CD4-positive, alpha-beta T cell treated with Interleukin-4 for 1 hour (primary cell): ENCODE measurements around the gene CADPS.

Experiments used
- DNase-seq, 2 donors: peaks; one replicate each; pipeline ENCODE4 v3.0.0-alpha.2; 2020 to 2022

The CADPS gene

DNA sequence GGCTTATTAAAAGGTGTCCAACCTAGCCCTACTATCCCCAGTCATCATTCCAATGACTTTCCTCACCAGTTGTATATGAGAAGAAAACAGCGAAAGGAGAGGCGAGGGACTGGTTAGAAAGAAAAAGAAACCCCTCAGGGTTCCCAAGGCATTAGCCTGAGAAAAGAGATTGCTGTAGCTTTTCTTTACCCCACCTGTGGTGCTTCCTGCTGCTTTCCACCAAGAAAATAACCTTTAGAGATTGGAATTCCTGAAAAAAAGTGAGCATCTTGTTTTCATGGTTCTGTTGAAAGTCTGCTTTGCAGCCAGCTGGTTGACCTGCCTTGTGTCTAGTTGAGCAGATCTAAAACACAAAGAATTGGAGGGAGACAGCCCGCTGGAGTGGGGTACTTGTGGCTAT is 196.4 kb downstream of the CADPS start:
- no peak for DNase-seq

DNA sequence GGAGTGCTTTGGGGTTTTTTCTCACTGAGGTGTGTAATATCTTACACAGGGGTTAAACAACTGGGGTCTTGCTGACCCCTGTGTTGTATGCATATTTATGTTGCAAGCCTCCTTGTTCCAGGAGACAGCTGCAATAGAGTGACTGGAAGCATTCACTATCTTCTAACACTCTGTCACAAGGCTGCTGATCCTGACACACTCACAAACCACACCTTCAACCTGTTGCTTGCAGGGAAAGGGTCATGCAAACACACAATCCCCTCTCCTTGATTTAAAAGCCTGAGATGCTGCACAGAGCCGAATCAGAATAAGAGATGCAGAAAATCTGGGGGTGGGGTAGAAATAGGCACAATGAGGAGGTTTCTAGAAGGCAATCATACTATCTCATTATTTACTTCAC is 197.3 kb downstream of the CADPS start:
- no peak for DNase-seq

DNA sequence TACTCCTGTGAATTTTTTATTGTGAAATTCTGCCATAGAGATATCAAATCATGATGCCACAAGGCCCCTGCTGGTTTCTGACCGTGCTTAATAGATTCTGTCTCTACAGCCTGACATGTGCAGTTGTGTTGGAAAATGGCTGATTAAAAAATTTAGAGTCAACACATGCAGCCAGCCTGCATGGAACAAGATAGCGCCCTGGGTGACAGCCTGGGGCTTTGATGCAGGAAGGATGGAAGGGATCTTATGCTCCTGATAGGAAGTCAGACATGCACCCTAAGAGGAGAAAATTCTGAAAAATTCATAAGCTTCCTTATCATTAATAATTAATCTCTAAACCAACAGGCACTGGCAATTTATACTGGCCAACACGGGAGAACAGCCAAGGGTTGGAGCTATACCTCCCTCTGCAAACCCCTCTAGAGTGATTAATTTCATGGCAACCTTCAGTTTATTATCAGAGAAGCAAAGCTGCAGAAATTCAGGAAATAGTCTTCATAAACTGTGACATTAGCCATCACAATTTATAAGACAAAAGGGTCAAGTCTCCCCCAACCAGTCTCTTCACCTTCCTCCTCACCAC is 198.4 kb downstream of the CADPS start:
- no peak for DNase-seq

DNA sequence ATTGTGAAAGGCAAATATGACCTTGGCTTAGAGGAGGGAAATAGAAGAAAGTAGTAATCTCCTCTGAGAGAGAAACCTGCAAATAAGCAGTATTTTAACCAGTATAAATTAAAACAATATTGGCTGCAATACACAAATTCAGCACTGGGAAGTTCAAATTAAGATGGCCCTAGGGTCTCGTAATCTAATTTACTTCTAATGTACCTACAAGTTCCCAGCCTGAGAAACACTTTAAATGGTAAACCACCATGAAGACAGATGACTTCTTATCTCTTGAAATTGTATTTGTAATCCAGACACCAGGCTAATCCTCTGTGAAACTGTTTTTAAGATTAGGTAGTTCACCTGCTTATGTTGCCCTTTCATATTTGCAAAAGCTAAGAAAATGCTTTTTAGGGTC is 199.7 kb downstream of the CADPS start:
- DNase-seq: no peak

DNA sequence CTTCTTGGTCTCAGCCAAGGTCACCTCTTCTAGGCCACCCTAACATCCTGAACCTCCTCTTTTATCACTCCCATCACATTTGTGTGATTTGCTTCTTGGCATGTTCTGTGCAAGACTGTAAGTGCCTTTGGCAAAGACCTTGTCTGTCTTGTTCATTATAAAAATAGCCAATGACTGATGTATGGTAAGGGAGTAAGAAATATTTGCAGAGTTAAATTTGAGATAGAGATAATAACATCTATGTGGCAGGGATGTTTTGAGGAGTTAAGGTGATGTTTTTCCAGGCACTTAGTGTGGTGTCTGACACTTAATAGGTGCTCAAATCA is 202.3 kb downstream of the CADPS start:
- no peak for DNase-seq

DNA sequence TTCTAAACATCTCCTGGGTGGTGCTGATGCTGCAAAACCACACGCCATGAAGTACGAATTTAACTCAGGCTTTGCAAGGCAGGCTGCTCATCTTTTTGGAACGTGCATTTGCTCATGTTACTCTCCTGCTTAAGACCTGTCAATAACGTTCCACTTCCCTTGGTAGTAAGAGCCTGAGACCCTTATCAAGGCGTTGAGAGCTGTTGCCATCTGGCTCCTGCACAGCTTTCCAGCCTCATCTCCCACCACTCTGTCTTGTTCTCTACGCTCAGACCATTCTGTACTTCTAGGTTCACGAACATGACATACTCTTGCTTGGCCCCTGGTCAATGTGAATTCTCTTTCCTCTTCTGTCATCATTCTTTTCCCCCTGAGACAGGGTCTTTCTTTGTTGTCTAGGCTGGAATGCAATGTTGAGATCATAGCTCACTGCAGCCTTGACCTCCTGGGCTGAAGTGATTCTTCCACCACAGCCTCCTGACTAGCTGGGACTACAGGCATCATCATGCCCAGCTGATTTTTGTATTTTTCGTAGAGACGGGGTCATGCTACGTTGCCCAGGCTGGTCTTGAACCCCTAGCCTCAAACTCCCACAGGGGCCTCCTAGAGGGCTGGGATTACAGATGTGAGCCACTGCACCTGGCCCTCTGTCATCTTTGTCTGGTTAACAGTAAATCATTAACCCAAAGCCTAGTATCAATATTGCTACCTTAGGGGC is 202.8 kb downstream of the CADPS start:
- DNase-seq: no peak

DNA sequence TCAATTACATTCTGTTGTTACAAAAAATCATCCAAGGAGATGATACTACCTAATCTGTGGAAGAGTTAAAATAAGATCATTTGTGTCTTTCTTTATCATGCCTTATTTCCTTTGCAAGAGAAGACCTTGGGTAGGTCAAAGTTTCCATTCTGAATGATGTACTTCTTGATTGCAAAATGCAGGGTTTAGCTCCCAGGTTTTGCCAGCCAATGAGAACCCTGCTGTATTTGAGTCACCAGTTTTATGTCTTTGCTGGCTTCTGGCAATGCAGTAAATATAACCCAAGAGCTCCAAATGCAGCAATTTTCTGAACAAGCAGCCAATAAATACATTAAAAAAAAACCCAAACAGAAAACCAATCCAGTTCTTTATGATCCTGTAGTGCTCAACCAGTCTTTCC is 204.9 kb downstream of the CADPS start:
- DNase-seq: no peak

DNA sequence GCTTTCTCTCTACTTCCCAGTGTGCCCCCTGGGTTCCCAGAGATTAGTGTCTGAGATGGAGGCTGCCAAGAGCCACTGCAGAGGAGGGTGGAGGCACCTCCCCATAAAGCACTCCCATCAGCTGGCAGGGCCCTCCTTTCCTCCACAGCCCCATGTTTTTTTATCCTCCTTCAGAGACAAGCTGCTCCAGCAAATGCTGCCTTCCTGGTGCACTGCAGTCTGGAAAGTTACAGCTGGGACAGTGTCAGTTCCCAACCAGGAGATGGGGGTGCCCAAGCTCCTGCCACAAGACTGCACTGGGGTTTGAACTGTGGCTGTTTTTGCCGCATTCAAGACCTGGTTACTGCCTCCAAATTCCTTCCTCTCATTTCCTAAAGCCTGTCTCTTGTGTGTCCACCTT is 206.1 kb downstream of the CADPS start:
- DNase-seq: no peak

DNA sequence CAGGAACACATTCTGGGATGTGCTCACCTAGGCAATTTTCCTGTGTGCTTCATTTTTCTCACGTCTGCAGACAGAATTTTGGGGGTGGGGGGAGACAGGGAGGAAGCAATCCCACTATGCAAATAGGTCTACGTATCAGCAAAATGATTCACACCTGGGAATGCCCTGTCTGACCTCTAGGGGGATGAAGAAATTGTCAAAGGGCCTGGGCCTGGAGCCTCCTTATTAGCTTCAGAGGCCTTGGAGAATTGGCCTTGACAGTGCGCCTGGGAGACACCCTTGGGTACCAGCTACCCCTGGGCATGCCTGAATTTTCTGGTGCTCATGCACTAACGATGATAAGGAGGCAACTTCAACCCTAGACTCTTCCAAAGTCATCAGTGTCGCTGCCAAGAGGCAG is 207.5 kb downstream of the CADPS start:
- DNase-seq: no peak

DNA sequence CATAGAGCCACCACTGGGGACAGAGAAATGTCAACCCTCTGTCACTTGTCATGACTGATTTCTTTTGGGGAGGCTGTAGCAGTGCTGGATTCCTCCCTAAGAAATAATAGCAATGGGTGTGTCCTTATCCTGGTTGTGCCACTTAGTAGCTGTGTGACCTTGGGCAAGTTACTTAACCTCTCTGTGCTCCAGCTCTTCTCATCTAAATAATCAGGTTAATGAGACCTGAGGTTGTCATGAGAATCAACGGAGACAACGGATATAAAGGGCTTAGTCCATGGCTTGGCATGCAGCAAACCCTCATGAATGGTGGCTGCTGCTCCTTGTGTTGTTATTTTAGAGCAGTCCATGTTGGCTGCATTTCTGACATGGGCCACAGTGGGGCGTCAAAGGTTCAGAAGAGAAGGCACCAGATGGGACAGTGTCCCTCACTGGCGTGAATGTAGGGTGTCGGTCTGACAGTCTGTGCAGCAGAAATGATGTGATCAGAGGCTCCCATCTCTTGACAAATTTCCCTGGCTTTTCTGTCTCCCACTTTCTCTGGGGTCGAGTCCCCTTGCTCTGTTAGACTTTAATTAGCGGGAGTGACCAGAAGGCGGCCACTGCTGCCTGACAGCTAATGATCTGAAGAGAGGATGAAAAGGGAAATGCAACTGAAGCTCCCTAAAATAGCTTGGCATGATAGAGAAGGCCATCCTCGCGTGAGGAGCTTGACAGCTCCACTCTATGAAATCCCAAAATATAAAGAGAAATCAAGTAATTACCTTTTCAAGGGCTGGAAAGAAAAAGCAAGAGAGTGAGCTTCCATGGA is 209.4 kb downstream of the CADPS start:
- peak in 1 of 2 donors; percentile 2 for DNase-seq

DNA sequence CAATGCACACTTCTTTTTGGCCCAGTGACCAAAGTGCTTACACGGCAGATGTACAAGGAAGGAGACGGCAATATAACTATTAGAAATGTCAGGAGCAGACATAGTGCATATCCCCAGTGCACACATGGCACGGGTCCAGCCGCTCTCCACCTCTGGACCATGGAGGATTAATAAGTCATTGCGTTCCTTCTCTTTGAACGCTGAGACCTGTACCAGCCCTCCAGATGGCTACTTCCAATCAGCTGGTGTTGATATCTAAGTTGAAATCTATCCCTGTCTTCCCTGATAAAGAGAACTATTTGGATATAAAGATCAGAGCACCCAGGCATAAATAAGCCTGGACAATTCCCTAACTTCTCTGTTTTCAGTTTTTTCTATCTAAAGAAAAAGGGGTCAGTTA is 212.5 kb downstream of the CADPS start:
- DNase-seq: no peak

DNA sequence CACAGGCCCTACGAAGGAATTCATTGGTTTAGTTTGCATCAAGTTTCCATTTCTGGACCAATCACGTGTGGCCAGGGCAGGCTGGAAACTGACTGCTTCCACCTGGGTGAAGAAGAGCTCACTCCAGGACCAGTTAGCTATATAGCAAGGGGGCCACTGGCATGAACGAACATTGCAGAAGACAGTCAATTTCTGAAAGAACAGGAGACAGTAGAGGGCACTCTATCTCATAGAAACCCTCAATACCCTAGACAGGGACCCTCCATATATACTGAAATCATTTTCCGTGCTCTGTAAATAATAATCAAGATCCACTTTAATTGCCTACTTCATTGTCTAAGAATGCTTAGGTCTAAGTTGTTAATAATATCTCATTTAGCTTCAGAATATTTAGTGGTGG is 215.6 kb downstream of the CADPS start:
- no peak for DNase-seq

DNA sequence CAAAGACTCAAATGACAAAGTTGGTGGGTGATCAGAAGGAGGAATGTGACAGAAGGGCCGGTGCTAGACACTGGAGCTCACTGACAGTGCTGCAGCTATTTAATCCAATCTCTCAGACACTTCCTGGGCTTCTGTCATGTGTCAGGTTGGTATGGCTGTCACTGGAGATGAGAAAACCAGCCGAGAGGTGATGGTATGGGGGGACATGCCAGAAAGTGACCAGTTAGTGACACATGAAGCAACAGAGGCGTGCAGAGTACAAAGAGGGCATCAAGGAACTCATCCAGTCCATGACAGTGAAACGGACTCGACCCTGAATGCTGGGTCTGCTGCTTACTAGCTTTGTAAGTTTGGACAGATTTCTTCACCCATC is 219.5 kb downstream of the CADPS start:
- DNase-seq: no peak

DNA sequence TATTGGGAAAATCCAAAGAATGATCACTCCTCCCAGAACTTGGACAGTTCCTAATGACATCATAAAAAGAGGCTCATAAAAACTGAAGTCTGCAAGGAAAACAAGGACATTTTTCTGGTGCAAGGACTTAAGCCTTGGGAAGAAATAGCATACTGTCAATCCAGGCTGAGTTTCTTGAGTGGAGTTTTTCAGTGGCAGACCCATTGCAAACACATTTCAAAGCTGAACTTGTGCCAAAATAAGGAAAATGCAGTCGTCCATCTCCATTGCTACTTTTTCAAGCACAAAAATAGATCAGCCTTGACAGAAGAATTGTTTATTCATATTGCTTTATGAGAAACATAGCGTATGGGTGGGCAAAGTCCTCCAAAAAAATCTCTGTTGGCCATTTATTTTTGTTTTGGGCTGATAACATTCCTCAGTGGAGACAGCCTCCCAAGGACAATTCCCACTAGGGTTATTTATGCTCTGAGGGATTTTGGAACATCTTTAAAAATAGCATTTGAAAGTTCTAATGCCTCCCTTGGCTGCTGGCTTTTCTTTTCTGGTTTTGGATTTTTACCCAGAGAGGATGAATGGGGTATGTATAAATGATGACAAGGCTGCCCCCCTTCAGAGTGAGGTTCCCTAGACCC is 220.0 kb downstream of the CADPS start:
- no peak for DNase-seq

DNA sequence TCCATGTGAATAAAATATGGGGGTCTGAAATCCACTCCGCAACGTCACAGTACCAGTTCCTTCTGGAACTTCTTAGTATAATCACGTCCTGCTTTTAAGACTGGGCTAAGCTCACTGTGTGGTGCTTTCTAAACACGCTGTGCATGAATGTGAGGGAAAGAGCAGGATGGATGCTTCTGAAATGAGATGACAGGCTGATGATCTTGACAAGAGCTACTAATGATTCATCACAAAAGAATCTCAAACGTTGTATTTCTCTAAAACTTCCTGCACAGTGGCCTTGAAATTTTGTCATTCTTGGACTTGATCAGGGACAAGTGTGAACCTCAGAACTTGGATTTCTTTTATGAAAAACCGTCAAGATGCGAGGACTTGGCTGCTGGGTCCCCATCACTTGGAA is 221.4 kb downstream of the CADPS start:
- no peak for DNase-seq

DNA sequence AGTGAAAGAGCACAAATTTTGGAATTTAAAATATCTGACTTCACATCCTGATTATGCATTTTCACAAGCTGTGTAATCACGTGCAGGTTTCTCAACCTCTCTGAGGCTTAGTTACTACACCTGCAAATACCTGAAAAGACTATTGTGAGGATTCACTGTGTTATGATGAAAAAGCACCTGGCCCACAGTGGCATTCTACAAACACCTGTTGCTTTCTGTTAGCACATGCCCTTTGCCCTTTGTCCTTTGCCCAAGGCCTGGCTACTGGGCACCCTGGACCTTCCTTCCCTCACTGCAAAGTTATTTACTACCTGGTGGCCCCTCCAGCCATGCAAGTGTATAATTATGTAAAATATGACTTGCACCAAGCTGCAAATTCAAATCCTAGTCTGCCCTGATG is 227.5 kb downstream of the CADPS start:
- DNase-seq: no peak

DNA sequence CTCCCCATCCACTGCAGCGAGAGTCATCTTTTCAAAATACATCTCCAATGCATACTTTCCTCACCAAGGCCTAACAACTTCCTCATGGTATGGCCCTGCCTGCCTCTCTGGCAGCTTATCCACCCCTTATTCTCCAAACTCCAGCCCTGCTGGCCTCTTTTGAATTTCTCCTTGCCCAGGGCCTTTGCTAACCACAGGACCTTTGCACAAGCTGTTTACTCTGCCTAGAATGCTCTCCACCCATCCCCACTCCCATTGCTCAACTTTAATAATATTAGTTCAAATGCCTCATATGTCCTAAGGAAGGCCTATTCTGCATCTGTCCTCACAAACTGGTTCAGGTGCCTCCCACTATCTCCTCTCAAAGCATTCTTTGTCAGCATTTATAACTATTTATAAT is 230.7 kb downstream of the CADPS start:
- DNase-seq: no peak

DNA sequence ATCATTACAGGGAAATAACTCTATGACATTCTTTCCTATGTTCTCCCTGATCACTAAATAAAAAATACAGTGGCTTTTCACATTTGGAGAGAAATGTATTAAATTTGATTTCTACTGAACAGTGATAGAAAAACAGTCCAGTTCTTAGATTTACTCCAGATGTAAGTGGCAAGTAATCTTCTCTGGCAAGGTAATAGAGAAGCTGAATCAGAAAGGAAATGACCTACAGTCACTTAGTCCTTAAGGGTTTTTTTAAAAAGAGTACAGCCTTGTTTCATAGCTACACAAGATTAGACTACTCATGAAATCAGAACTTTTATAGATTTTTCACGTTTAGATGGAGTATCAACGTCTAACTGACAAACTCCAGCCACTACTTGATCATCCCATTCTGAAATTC is 236.9 kb downstream of the CADPS start:
- no peak for DNase-seq

DNA sequence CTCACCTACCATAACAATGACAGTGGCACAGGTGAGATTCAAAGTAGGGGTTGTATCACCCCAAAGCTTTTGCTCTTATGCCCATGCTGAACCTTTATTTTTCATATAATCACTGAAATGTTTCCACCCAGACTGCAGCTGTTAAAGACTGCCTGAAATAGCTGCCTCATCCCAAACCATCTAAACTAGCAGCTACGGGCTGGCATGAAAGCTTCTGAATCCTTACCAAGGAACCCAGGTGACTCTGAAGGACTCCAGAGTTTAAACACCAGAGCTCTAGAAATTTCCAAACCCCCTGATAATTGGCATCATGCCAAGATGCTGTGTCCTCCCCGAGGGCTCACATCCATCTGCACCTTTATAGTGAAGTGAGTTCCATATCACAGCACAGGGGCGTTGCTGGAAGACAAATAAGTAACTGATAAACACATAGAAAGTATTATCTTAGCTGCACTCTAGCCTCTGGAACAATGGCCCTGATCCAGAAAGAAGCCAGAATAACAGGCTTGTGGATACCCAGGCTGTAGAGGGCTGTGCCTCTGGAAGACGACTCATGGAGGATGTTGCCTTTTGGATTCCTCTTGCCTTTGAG is 238.9 kb downstream of the CADPS start:
- no peak for DNase-seq

DNA sequence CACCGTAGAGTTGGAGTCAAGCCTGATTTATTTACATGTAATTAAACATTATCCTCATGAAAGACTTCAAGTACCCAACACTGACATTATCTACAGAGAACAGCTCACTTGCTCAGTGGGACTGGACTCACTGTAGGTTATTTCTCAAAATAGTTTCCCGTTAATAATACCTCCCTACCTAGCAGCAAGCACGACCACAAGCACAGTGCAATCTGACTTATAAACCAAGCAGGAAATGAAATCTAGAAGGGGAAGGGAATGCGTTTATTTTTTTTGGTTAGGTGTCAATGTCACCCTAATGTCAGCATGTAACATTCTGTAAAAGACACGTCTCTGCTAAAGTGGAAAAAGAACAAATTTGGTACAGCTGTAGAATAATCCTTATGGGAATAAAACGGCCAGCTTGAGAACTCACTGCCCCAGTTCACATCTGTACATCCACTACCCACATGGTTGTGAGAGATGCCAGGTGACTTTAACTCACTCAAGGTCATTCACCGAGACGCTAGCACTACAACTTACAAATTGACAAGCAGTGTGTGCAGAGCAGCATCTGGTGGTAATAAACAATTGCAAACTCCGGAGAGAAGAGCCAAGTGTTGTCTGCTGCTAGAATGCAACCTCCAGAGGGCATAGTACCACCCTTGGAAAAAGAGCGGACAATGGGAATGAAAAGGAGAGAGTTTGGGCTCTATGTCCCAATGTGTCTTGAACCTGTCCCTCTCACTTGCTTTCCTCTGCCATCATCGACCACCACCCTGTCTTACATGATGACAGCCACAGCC is 242.5 kb downstream of the CADPS start:
- no peak for DNase-seq

DNA sequence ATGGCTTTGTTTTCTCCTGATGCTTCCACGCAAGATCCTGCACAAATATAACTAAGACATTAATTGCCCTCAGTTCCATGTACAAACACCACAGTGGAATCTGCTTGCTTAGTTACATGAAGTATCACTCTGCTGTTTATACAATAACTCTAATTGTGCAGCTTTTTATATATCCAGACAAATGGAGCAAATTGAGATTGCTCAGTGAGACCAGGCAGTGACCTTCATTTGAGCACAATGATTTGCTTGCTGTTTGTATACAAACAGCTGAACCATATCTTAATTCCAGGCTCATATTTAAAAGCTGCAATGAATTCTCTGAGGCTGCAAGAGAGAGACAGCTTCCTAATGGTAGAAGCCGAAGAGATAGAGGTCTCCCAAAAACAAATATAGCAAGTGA is 243.7 kb downstream of the CADPS start:
- no peak for DNase-seq

DNA sequence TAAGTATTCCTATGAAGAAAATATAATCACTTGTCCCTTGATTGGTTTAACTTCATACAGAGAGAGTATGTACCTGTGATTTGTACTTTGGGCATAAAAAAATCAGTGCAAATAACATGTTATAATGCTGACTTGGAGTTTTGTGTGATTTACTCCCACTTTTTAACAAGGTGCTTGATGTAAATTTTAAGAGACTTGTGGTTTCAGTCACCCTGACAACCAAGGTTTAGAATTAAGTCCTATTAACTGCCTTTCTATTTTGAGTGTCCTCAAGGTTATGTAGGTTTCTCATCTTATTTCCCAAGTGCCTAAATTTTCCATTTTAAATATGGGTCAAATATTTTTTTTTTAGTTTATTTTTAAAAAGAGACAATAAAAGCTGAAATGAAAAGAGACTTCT is 244.6 kb downstream of the CADPS start:
- no peak for DNase-seq

DNA sequence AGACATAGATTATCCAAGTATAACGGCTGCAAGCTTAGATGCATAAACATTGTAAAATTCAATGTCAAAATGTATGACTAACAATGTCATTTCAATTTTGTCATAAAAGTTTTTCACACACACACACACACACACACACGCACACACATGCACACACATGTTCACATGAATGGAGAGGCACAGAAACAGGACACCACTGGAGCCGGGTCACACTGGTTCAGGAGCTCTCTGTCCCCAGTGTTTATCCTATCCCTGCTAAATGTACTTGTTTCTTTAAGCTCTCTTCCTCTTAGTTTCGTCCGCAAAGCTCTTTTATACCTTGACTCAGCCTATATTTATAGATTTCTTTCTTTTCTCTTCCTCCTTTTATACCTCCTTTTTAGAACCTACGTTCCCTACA is 249.9 kb downstream of the CADPS start:
- DNase-seq: no peak
